Right forelimb (tissue), 1 donor: ENCODE measurements around the gene PRKAR2B.
A peak's percentile ranks its signal among the peaks of the same experiment; 100 is the strongest.
"Not testable (repeated sequence)": the region's sequence is repeated elsewhere in the genome, so short reads cannot be mapped to it uniquely, and the experiment has no call there.

Source experiments
- DNase-seq: peaks from one replicate; pipeline ENCODE4 v3.0.0-alpha.2; 2018

Gene PRKAR2B

DNA sequence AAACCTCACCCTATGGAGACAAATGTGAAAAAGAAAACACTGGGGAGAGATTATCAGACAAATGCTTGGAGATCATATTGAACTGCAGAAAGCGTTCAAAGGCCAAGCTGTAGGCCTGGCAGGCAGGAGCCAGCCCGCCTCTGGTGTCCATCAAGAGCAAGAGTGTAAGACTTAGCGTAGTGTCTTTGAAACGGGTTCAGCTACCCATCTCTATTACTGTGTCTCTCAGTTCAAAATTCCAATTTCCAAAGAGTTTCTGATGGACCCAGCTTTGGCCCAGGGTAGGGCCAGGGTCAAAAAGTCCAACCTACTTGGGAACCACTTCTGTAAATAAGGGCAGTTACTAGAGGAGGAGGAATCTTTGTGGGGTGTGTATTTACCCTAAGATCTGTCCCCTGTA lies 78.9 kb downstream of the PRKAR2B start:
- DNase-seq: no peak

DNA sequence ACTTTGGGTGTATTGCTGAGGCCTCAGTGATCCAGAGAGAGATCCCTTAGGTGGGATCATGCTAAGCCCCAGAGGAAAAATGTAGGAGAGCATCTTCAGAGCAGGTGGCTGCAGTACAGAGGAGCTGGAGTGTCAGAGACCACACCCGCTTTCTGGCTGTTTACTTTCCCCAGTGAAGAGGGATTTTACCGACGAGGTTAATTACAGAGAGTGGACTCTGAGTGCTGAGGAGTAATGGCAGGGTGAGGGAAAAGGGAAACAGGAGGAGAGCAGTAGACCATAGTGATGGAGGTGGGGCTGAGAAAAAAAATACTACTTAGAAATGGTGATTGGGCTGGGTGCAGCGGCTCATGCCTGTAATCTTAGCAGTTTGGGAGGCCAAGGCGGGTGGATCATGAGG lies 81.0 kb downstream of the PRKAR2B start:
- DNase-seq: no peak

DNA sequence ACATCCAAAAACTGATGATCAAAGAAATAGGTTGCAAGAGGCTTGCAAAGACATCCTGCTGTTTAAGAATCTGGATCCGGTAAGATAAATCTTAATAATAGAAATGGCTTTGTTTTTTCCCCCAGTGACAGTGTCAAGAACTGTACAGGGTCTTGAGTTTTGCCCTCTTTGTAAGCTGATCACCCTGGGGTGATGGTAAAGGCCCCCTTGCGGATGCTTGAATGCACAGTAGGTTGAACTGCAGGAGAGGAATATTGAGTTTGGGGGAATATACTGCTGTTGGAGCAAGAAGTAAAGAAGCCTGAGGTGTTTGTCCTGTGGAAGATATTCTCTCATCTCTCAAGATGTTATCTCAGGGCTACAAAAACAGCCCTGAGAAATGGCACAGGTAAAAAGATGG lies 83.7 kb downstream of the PRKAR2B start:
- no peak for DNase-seq

DNA sequence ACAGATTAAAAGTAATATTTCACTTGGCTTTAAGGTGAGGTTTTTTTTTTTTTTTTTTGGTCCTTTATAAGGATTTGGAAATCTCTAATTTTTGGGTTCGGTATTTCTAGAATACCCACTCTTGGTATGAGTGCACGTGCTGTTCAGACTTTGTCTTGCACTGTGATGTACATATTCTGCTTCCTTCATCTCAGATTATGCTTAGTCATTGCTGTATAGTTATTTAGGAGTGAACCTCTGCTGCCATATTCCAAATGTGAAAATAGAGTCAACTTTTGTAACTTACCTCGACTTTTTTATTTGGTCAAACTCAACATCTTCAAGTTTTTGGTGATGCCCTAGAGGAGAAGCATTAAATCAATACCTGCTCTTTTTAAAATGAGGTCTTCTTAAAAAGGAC lies 84.2 kb downstream of the PRKAR2B start:
- DNase-seq: no peak

DNA sequence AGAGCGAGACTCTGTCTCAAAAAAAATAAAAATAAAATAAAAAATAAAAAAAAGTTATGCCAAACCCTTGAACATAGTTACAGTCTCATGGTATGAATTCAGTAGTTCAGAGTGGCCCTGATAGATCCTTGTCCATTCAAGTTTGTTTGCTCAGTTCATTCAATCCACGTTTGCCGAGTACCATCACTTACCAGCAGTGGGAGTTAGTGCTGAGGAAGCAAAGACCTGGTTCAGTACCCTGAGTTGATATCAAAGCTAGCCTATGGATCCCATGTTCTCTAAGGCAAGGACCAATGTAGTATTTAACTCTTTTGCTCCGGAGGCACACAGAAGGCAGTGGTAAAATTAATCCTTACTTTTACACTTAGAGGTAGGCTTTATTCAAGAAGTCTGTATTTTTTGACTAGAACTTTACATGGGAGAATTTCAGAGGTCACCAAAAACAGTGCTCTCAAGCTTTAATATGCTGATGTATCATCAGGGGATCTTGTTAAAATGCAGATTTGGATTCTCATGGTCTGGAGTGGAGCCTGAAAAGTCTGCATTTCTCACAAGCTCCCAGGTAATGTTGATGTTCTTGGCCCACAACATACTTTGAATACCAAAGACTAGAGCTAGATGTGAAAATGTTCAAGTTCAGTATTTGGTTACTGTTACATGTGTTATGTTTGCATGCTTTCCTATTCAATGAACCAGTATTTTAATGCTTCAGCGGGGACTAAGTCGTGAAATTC lies 86.1 kb downstream of the PRKAR2B start:
- no peak for DNase-seq

DNA sequence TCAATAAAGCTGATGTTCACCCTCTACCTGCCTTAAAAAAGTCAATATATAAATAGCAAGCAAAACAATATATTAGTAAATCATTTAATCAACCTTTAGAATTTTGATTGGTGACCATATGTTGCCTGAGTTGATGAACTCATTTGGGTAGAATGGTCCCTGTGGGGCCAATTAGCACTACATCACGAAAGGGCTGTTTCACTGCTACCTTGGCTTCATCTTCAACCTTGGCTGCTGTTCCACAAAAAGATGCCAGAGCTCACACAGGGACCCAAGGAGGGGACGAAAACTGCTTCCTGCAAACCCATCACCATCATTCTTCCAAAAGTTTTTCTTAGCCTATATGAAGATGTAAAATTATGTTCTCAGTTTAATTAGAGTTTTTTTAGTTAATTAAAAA lies 88.9 kb downstream of the PRKAR2B start:
- no peak for DNase-seq

DNA sequence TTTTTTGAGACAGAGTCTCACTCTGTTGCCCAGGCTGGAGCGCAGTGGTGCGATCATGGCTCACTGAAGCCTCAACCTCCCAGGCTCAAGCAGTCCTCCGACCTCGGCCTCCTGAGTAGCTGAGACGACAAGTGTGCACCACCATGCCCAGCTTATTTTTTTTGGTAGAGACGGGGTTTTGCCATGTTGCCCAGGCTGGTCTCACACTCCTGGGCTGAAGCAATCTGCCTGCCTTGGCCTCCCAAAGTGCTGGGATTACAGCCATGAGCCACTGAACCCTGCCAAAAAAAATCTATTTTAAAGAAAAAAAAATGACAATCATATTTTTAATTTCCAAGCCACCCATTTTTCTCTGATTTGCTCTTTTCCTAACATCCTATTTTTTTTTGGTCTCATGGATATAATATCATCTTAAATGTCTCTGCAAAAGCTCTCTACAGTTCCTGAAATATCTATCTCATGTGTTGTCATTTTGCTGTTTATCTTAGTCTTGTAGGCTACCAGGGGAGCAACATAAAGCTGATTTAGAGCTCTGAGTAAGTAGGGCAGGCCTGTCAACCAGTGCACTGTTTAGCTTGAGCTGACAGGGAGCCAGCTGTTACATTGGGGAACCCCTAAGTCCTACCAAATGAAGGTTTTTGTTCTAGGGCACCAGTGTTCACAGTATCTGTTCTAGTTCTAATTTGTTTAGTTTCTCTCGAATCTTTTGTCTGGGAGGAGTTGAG lies 94.4 kb downstream of the PRKAR2B start:
- DNase-seq: no peak

DNA sequence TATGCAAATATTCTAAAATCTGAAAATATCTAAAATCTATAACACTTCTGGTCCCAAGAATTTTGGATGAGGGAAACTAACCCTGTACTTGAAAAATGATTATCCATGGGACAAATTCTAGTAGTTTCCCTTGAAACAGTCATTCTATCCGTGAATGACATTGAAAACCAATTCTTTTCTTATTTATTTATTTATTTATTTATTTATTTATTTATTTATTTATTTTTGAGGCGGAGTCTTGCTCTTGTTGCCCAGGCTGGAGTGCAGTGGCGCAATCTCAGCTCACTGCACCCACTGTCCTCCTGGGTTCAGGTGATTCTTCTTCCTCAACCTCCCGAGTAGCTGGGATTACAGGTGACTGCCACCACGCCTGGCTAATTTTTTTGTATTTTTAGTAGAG lies 99.4 kb downstream of the PRKAR2B start:
- not testable (repeated sequence) for DNase-seq

DNA sequence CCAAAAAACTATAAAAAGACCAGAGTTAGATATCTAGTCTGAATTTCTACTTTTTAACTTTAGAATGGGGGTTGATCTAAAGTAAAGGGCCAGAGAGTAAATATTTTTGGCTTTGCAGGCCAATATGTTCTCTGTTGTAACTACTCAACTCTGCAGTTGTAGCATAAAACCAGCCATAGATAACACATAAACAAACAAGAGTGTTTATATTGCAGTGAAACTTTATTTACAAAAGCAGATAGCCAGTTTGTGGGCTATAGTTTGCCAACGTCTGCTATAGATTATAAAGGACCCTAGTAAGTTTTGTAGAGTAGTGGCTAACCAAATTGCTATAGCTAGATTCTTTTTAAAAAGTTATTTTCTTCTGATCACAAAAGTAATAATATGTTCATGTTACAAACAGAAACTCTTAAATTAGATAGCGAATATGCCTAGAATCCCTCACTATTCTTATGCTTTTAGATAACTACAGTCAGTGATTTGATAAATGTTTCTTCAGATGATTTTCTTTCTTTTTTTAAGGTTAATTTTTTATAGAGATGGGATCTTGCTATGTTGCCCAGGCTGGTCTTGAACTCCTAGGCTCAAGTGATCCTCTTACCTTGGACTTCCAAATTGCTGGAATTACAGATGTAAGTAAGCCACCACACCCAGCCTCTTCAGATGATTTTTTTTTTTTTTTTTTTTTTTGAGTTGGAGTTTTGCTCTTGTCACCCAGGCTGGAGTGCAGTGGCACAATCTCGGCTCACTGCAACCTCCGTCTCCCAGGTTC lies 100.7 kb downstream of the PRKAR2B start:
- DNase-seq: no peak

DNA sequence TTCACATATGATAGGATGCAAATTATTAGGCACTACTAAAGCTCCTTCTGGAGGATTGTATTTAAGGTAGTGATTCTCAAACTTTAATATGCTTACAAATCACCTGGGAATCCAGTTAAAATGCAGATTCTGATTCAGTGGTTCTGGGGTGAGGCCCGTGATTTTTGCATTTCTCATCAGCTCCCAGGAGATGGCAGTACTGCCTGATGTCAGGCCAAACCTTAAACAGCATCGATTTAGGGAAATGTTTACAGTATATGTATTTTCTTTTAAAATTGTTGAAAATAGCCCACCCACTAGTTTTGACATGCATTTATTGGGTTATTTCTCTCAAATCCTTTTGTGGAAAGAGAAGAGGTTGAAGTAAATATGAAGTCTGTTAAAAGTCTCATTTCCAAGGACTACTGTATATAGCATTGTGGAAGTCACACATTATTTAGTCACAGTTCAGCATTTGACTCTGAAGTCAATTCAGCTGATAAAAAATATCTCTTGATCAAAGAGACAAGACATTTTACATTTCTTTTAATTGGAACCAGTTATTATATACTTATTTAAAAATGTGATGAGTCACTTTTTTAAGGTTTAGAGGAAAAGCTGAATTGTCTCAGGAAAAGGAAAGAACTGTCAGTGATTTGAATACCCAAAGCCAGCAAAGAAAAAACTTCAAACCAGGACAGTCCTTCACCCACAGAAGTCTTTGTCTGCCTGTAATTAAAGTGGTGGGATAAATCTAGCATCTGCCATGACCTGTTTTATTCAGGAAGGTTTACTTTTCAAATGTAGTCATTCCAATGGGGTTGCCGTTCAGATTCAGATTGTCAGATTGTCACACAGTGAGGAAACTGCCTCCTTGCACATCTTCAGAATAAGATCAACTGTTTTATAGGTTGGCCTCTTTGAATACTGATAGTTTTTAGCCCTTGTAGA lies 103.2 kb downstream of the PRKAR2B start:
- DNase-seq: no peak

DNA sequence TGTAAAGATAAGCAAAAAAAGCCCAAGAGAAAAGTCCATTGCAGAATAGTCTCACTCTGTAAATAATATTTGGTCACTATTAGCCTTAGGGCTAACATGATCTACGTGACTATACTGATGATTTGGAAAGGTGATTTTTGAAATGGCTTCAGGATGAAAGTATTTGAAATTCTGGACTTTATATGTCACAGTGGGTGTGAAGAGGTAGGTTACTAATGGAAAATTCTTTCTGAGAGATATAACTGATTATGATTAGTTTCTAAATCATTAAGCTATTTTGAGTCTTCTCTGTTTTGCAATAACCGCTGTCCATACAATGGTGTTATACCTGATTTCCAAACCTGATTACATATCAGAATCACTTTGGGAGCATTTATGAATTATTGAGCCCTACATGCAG lies 104.2 kb downstream of the PRKAR2B start:
- DNase-seq: no peak

DNA sequence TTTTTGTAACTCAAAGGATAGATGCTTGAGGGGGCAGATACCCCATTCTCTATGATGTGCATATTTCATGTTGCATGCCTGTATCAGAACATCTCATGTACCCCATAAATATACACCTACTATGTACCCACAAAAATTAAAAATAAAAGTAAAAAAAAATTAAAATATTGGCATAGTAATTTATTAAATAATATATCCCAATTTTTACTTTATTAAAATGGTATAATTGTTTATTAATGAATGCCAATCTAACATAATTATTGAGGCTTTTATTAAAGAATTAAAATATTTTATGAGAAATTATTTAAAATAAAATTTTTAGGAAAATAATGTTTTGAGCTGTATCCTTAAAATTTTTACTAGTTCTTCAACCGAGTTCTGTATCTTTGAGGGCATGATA lies 105.4 kb downstream of the PRKAR2B start:
- DNase-seq: no peak

DNA sequence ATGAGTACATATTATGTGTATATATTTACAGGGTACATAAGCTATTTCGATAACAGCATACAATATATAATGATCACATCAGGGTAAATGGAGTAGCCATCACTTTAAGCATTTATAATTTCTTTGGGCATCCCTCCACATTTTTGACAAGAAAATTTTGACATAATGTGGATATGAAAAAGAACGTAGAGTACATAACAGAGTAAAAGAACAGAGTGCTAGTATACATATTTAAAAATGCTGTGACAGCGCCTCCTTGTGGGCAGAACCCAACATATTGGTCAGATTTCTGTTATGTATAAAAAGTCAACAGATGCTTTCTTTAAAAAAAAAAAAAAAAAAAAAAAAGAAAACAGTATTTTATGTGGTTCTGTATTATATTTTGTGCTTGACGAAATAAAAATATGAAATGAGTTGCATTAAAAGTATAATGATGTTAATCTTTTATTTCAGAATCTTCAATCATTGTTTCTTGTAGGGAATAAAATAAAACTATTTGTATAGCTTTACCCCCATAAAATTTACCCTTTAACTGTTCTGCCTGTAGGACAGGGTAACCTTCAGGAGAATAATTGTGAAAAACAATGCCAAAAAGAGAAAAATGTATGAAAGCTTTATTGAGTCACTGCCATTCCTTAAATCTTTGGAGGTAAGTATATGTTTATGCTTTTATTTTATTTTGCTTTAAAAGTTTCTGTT lies 106.0 kb downstream of the PRKAR2B start:
- DNase-seq: peak; percentile 77

DNA sequence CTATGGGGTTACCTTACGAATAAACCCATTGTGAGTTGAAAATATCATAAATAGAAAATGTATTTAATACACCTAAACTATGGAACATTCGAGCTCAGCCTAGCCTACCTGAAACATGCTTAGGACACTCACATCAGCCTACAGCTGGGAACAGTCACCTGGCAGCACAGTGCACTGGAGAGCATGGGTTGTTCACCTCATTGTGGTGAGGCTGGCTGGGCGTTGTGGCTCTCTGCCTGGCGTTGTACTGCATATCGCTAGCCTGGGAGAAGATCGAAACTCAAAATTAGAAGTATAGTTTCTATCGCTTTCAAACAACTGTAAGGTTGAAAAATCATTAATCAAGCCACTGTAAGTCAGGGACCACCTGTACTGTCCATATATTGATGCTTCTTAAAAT lies 107.0 kb downstream of the PRKAR2B start:
- DNase-seq: no peak

DNA sequence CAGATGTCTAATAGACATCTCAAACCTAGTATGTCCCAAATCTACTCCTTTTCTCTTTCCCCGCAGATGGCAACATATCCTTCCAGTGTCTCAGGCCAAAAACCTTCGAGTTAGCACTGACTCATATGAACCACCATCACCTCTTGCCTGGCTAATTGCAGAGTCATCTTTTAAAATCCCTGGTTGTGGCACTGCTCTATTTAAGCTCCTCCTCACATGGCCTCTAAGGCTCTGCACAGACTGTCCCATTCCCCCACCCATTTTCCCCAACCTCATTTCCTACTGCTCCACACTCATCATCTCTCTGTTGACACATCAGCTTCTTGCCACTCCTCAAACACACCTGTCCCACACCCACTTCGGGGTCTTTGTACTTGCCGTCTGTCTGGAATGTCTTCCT lies 107.5 kb downstream of the PRKAR2B start:
- no peak for DNase-seq

DNA sequence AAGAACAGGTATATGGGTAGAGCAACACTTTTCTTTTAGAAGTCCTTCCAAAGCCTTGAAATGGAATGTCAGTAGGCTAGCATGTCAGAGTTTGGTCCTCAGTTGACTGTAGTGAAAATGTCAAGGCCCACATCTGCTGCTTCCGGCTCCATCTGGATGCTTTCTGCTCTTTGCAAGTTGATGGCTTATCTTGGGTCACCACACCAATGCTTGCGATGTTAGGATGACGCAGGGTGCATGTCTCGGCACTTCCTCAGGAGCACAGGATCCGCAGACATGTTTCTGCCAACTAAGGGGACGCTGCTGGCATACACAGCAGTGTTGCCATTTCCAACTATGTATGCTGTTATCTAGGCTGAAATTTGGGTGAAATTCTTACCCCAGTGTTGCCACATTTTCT lies 110.3 kb downstream of the PRKAR2B start:
- no peak for DNase-seq

DNA sequence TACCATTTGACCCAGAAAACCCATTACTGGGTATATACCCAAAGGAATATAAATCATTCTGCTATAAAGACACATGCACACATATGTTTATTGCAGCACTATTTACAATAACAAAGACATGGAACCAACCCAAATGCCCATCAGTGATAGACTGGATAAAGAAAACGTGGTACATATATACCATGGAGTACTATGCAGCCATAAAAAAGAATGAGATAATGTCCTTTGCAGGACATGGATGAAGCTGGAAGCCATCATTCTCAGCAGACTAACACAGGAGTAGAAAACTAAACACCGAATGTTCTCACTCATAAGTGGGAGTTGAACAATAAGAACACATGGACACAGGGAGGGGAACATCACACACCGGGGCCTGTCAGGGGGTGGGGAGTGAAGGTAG lies 111.2 kb downstream of the PRKAR2B start:
- DNase-seq: not testable (repeated sequence)

DNA sequence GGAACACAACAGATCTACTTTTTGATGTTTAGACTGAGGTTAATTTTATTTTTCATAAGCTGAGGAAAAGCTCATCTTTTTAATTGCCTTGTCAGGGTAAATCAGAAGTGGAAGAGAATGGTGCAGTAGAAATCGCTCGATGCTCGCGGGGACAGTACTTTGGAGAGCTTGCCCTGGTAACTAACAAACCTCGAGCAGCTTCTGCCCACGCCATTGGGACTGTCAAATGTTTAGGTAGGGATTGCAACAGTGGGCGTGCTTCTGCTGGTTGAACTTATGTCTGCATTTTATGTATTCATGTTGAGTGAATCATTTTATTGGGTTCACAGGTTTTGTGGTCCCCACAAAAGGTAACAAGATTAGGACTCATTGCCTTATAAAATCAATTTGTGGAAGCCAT lies 112.6 kb downstream of the PRKAR2B start:
- DNase-seq: no peak

DNA sequence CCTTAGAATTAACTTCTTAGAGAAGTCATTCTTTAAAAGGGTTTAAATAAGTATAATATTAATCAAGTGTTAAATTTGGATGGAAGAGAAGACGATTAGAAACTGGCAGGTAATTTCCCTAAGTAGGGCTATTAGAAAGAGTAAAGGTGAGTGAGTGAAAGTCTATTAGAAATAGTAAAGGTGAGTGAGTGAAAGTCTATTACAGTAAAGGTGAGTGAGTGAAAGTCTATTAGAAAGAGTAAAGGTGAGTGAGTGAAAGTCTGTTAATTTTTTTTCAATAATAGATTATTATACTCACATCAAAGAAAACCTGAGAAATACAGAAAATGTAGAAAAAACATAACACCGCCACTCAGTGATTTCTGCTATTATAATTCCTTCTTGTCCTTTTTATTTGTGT lies 113.5 kb downstream of the PRKAR2B start:
- DNase-seq: no peak

DNA sequence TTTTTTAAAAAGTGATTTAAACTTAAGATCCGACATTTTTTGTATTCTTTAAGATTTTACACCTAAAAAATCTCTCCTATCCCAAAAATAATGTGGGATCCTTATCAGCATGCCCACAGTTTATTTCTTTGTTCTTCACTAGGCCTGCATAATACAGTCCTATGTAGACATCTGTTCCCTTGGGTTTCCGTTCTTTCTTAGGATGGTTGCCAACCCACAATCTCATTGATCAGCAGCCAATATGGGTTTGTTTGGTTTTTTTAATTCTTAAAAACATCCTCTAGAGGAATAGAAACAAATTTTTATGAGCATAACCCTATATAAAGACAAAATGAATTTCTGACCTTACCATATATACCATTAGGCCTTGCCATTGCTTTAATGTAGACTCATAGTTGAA lies 115.9 kb downstream of the PRKAR2B start:
- no peak for DNase-seq

DNA sequence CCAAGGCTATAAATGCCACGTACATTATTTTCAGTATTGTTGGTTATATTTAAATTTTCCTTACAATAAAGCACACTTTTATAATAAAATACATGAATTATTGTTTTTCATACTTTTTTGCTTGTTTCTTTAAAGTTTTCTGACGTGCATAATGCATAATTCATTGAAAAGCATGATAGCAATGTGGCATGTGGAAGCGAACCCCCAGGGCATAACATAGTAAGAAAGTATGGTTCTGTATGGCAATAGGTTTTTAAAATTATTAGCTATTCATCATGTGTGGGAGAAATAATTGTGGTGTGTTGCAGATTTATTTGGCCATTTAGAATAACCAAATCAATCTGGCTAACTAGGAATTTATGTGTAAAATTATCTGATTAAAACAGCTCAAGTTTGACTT lies 116.9 kb downstream of the PRKAR2B start:
- DNase-seq: no peak

DNA sequence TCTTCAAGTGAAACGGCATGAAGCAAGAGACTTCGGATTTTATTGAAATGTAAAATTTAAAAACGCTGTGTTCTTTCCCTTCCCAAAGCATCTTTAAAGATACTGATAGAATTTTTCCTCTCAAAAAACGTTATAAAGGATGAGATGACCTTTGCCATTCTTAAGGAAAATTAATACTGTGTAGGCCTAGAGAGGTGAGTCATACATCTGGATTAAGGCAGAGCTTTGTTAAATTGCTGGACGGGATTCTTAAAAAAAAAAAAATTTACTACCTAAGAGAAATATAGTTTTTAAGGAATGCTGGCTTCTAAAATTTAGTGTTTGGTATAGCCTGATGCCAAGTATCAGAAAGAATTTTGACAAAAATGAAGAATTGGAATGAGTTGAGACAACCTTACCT lies 118.0 kb downstream of the PRKAR2B start:
- DNase-seq: no peak
